Activated T-cell treated with anti-CD3 and anti-CD28 coated beads, Interleukin-2, amount 50 U/mL, for 72 hours (primary cell): ENCODE data around the gene DHRS4L2. TPM values are rescaled to one million over a fixed set of nuclear protein-coding genes. Genes with fewer than 3 reads are reported as not detected.

Experiments used
- ATAC-seq, 2 donors: fragments of 150-1000 bp; cut with Tn5 transposase; replicated peaks in 1 of 2; 2 replicates each; pipeline ENCODE4 v1.10.0; 2021; ENCODE audit warnings: moderate library complexity in 2 of 2, mild to moderate bottlenecking in 1 of 2
- DNase-seq, 2 donors: peaks; one replicate each; pipeline ENCODE4 v3.0.0; 2021 to 2022; ENCODE audit warnings: mixed read lengths in 1 of 2
- H3K27ac Mint-ChIP-seq: one replicate; pipeline ENCODE4 v1.8.0; 2022; ENCODE audit warnings: mild to moderate bottlenecking, moderate library complexity, mixed read lengths
- H3K27me3 Mint-ChIP-seq: one replicate; pipeline ENCODE4 v1.8.0; 2022; ENCODE audit warnings: low read depth, mixed read lengths
- H3K36me3 Mint-ChIP-seq, 2 donors: one replicate each; pipeline ENCODE4 v1.8.0; 2022; ENCODE audit warnings: mixed read lengths in 2 of 2, mild to moderate bottlenecking in 1 of 2; ENCODE audit not compliant: insufficient read depth in 2 of 2
- H3K4me1 Mint-ChIP-seq: one replicate; pipeline ENCODE4 v1.8.0; 2022; ENCODE audit warnings: low read depth, mixed read lengths
- H3K4me3 Mint-ChIP-seq, 2 donors: one replicate each; pipeline ENCODE4 v1.8.0; 2022; ENCODE audit warnings: mild to moderate bottlenecking in 2 of 2, mixed read lengths in 2 of 2, moderate library complexity in 2 of 2
- H3K9me3 Mint-ChIP-seq, 2 donors: one replicate each; pipeline ENCODE4 v1.8.0; 2022; ENCODE audit warnings: mixed read lengths in 2 of 2
- total RNA-seq, 2 donors: library from RNA; stranded (reverse); gene quantifications; one replicate each; pipeline ENCODE4 v1.2.3, GENCODE V29; 2022

DHRS4L2 gene
- total RNA-seq, 2 donors from 2014 or later: 24.7 to 27.2 TPM

DNA sequence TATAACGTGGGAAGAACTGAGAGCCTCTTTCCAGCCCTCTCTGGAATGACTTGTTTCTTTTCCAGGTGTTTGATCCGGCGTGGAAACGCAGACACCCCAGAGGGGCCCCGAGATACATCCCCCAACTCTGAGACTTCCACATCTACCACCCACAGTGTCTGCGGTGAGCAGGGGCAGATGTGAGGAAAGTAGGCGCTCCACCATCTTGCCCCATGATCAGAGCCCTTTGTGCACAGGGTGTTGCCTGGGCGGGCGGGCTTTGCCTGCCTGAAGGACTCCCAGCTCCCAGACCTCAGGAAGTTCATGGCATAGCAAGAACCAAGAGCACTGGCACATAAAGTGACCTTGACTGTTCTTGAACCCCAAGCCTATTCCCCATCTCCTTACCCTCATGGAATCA is 65.9 kb downstream of the DHRS4L2 start:
- ATAC-seq (no peak), DNase-seq (no peak)
- Mint-ChIP-seq H3K27ac (no peak overlapping the region), H3K36me3 (peaks cover 0 to 2% of the 10 kb centered on the region in 2 donors), H3K9me3 (no peaks in the 10 kb centered on the region), H3K4me3 (no peak overlapping the region), H3K4me1 (peaks cover 19% of the 10 kb centered on the region), H3K27me3 (peaks cover 7% of the 10 kb centered on the region)

Other genes with a start within 250 kb of the DHRS4L2 start
- gene DHRS4, start 35.2 kb upstream of the DHRS4L2 start, total RNA-seq: 10 to 100 TPM; 21.6 to 24.4 TPM
- 1 to 10 TPM; 1.9 to 2.1 TPM for gene CARMIL3, start 63.1 kb downstream of the DHRS4L2 start, total RNA-seq
- gene CPNE6, start 82.6 kb downstream of the DHRS4L2 start, total RNA-seq: under 1 TPM; 0.12 to 0.14 TPM
- 100 to 1,000 TPM; 161 to 180 TPM for gene PCK2, start 105.4 kb downstream of the DHRS4L2 start, total RNA-seq
- 100 to 1,000 TPM; 109 to 124 TPM for gene DCAF11, start 125.8 kb downstream of the DHRS4L2 start, total RNA-seq
- gene NRL, start 126.0 kb downstream of the DHRS4L2 start, total RNA-seq: 1 to 10 TPM; 5.2 TPM
- 1 to 10 TPM in 1 of 2 donors, under 1 TPM in 1; 0.46 to 2.2 TPM for gene FITM1, start 141.7 kb downstream of the DHRS4L2 start, total RNA-seq
- 100 to 1,000 TPM; 342 to 378 TPM for gene PSME1, start 147.3 kb downstream of the DHRS4L2 start, total RNA-seq
- gene EMC9, start 152.7 kb downstream of the DHRS4L2 start, total RNA-seq: 10 to 100 TPM; 38.0 to 56.5 TPM
- 100 to 1,000 TPM; 369 to 376 TPM for gene PSME2, start 157.7 kb downstream of the DHRS4L2 start, total RNA-seq
- 10 to 100 TPM; 88.7 to 90.6 TPM for gene RNF31, start 158.6 kb downstream of the DHRS4L2 start, total RNA-seq
- 100 to 1,000 TPM; 245 to 263 TPM for gene IRF9, start 172.3 kb downstream of the DHRS4L2 start, total RNA-seq
- 10 to 100 TPM; 48.0 to 57.9 TPM for gene REC8, start 183.2 kb downstream of the DHRS4L2 start, total RNA-seq
- 10 to 100 TPM; 30.9 to 38.0 TPM for gene IPO4, start 199.9 kb downstream of the DHRS4L2 start, total RNA-seq
- gene TM9SF1, start 206.5 kb downstream of the DHRS4L2 start, total RNA-seq: 10 to 100 TPM; 27.4 to 32.5 TPM
- gene TSSK4, start 216.8 kb downstream of the DHRS4L2 start, total RNA-seq: under 1 TPM in 1 of 2 donors, not detected in 1; 0.88 TPM
- gene CHMP4A, start 224.6 kb downstream of the DHRS4L2 start, total RNA-seq: 100 to 1,000 TPM; 105 to 119 TPM
- gene MDP1, start 227.1 kb downstream of the DHRS4L2 start, total RNA-seq: 10 to 100 TPM; 16.8 to 20.2 TPM
- gene NEDD8, start 243.4 kb downstream of the DHRS4L2 start, total RNA-seq: 100 to 1,000 TPM; 127 to 148 TPM
- 10 to 100 TPM; 67.5 to 75.5 TPM for gene GMPR2, start 244.0 kb downstream of the DHRS4L2 start, total RNA-seq